GM10847 (cell line): ENCODE data around the gene ZSCAN23.

Experiments
- POLR2A ChIP-seq: IDR thresholded peaks from 2 replicates; pipeline ENCODE4 v1.6.1; 2011; ENCODE audit not compliant: insufficient read length; ENCODE audit errors: extremely low read depth

ZSCAN23 gene

DNA sequence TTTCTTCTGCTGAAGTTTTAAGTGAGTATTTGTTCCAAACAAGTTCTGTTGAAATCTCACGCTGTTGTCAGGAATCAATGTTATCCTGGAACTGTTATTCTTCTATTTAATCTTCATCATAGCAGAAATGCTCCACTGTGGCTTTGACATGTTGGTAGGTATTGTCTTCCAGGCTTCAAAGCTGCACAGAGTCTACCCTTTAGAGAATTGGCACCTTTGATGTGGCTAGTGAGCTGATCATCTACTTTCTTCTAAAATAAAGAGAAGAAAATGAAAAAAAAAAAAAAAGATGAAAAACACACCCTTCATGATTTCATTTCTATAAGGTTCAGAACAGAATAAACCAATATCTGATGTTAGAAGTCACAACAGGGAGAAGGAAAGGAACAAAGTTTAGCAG lies 5.8 kb upstream of the ZSCAN23 start:
- no peak for TF ChIP-seq POLR2A

DNA sequence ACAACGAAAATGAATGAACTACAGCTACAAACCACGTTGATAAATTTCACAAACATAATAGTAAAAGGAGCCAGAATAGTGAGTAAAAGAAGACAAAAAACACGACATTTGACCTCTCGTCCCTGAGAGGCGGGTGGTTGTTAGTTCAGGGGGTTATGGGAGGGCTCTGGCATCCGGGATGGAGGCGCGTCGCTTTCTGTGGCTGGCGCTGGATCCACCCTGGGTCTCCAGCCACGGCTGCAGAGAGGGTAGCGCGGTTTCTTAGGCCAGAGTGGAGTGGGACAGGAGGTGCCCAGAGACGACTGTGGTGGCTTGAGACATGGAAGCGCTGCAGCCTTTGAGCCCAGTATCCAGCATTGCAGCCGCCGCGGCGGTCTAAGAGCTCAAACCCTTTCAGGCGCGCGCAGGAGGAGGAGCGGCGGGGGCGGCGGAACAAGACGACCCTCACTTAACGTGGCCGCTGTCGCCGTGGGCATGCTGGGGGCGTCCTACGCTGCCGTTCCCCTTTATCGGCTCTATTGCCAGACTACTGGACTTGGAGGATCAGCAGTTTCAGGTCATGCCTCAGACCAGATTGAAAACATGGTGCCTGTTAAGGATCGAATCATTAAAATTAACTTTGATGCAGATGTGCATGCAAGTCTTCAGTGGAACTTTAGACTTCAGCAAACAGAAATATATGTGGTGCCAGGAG lies 3.7 kb upstream of the ZSCAN23 start:
- TF ChIP-seq POLR2A = no peak

DNA sequence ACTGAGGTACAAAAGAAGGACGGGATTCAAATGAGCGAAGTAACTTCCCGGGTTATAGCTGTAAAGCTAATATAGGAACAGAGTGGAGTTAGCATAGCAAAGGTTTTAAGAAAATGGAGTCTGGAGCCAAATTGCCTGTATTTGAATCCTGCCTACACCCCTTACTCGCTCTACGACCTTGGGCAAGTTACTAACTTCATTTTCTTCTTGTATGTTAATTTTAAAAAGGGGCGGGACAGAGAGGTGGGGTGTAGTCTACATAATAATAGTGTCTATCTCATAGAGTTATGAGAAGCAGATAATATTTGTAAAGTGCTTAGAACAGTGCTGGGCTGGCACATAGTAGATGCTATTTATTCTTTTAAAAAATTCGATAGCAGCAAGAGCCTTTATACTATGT lies 705 bp downstream of the ZSCAN23 start:
- TF ChIP-seq POLR2A = no peak

DNA sequence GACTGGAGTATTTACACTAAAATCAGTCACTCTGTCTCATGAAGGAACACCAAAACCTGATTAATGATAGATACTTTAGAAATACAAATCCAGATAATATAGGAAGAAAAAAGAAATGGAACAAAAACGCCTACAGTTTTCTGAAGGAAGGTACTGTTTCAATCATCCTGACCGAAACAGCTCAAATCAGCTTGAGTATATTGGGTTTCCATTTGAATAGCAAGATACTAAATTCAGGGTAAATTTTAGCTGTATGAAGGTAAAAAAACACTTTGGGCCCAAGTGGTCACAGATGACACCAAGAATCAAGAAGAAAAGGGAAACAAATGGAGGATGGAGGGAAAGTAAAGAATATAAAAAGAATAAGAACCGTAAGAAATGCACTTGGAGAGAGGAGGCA lies 6.9 kb downstream of the ZSCAN23 start:
- no peak for TF ChIP-seq POLR2A

DNA sequence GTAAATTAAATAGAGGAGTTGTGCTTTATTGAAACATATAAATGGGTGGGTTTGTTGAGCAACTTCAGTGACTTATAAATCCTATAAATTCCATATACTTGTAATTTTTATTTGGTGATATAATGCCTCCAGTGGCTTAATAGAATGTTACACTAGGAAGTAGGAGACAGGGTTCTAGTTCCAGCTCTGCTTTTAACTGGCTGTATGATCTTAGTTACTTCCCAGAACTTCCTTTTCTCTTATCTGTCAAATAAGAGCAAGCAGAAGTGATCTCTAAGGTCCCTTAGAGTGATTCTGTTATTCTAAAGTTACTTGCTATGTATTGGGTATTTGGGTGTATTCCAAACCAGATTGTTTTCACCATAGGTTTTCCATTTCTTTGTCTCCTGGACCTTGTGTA lies 10.2 kb downstream of the ZSCAN23 start:
- no peak for TF ChIP-seq POLR2A

DNA sequence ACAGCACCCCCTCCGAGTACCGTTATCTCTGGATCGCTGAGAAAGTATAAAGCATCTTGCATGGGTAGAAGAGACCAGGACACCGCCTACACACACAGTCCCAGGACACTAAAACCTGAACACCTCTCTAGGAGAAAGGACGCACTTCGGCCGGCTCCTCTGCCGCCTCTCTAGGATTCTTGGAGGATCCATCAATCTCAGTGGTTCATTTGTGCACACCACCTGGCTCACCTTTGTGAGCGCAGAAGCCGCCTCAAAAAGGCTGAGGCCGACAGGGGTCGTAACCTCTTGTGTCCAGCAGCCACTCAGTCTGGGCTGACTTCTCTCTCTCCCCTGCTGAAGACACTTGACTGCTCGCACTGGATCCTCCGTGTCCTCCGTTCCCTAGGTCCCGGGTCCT lies 13.5 kb downstream of the ZSCAN23 start:
- TF ChIP-seq POLR2A = no peak

DNA sequence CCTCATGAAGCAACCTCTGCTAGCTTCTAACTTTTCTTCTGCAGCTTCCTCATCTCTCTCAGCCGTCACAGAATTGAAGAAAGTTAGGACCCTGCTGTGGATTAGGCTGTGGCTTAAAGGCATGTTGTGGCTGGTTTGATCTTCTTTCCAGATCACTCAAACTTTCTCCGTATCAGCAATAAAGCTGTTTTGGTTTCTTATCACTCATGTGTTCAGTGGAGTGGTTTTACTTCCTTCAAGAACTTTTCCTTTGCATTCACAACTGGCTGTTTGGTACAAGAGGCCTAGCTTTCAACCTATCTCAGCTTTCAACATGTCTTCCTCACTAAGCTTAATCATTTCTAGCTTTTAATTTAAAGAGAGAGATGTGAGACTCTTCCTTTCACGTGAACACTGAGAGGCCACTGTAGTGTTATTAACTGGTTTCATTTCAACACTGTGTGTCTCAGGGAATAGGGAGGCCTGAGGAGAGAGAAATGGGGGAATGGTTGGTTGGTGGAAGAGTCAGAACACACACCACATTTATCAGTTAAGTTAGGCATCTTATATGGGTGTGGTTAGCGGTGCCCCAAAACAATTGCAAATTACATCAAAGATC lies 17.2 kb downstream of the ZSCAN23 start:
- TF ChIP-seq POLR2A = no peak

DNA sequence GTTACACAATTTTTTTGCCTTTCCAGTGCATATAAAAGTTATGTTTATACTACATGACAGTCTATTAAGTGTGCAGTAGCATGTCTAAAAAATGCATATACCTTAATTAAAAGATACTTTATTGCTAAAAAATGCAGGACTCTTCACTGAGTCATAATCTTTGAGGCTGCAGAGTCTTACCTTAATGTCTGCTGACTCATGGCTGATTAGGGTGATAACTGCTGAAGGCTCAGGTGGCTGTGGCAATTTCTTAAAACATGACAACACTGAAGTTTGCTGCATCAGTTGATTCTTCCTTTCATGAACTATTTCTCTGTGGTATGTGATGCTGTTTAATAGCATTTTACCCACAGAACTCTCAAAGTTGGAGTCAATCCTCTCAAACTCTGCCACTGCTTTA lies 19.1 kb downstream of the ZSCAN23 start:
- TF ChIP-seq POLR2A = no peak

DNA sequence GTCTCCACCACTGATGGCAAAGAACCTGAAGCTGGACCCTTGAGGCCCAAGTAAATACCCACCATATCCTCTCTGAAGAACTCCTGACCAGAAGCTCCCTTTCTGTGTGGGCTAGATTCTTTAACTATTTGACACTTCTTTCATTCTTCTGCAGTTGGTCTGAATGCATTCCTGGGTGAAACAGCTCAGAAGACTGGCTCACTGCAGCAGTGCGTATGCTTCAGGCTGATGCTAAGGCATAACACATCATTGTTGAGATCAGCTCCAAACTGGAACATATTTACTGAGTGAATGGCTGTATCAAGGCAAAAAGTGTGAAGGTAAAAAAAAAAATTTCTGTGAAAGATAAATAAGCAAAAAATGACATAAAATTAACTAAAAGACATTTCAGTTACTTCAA lies 19.7 kb downstream of the ZSCAN23 start:
- TF ChIP-seq POLR2A = no peak

DNA sequence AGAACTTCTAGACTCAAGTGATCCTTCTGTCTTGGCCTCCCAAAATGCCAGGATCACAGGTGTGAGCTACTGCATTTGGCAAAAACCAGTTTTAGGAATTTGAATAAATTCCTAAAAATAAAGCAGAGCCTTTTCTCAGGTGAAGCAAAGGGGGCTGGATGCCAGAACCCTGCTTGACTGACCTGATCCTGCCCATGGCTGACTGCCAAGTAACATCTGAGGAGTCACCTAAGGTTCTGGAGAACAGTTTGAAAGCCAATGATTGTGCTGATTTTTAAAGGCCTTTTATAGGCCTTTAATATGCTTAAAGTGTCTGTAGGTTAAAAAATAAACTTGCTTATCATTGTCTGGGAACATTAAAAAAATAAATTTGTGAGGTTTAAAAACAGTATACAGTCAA lies 29.6 kb downstream of the ZSCAN23 start:
- TF ChIP-seq POLR2A = no peak

DNA sequence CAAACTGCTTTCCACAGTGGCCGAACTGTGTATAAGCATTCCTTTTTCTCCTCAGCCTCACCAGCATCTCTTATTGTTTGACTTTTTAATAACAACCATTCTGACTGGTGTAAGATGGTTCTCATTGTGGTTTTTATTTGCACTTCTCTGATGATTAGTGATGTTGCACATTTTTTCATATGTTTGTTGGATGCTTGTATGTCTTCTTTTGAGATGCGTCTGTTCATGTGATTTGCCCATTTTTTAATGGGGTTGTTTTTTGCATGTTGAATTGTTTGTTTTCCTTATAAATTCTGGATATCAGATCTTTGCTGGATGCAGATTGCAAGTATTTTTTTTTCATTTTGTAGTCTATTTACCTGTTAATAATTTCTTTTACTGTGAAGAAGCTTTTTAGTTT lies 32.5 kb downstream of the ZSCAN23 start:
- no peak for TF ChIP-seq POLR2A

DNA sequence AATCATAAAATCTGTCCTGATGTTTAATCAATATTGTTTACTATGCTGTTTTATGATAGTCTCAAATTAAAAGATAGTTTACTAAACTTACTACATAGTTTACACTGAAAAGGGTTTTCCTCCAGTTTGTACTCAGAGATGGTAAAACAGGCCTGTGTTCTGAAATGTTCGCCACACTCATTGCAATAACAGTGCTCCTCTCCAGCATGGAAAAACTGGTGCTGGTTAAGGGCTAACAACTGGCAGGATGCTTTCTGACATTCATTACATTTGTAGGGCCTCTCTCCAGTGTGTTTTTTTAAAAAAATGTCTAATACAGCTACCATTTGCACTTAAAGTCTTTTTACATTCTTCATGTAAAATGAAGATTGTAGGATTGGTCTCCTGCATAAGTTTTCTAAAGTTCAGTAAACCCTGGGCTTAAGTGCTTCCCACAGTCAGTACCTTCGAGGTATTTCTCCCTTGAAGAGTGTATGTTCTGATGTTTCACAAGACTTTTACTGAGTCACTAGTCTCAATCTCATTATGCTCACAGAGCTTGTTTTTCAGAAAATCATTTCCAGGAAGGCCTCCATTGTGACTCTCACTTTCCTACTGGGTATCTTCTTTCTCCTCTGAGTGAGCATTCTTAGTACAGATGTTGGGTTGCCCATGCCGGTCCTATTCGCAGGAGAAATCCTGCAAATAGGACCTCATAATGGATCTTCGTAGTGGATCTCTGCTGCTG lies 35.1 kb downstream of the ZSCAN23 start:
- no peak for TF ChIP-seq POLR2A

DNA sequence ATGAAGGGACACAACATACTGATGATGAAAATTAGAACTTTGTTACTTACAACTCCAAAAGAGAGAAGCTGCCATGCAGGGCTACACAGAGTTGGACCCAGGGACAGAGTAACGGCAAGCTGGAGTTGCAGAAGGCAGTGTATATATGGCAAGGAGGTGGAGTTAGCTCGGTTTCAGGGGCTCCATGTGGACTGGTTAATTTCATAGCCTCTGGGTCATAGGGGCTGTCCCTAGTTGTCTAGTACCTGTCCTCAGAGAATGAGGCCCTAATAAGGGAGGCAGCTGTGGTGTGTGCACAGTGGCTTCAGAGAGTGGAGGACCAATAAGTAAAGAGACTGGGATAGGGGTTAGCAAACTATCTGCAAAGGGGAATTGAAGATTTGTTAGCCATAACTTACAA lies 35.9 kb downstream of the ZSCAN23 start:
- no peak for TF ChIP-seq POLR2A

DNA sequence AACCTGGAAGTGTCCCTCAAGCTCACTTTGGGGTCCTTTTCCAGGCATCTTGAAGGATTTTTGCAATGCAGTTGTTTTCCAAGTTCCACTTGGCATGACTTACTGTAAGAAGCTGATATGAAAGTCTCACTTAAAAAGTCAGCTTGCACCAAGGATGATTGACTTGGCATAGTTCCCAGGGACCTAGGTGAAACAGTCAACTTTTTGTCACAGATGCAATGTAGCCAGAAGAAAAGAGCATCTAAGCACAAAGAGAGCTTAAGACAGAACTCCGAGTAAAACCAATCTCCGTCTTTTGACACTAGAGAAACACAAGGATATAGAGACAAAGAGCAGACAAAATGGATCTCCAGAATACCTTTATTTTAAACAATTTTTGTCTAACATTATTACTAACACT lies 41.1 kb downstream of the ZSCAN23 start:
- TF ChIP-seq POLR2A = no peak

DNA sequence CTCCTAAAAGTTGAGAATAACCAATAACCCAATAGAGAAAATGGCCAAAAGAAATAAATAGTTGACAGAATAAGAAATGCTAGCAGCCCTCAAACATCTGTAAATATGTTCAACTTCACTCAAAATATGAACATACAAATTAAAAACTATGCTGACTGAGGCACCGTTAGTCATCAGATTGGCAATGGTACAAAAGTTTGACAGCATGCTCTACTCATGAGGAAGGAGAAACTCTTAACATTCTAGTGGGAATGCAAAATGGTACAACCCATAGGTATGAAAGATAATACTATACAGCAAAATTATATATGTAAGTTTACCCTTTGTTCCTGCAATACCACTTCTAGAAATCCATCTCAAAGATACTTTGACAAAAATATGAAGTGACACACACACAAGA lies 42.1 kb downstream of the ZSCAN23 start:
- no peak for TF ChIP-seq POLR2A

DNA sequence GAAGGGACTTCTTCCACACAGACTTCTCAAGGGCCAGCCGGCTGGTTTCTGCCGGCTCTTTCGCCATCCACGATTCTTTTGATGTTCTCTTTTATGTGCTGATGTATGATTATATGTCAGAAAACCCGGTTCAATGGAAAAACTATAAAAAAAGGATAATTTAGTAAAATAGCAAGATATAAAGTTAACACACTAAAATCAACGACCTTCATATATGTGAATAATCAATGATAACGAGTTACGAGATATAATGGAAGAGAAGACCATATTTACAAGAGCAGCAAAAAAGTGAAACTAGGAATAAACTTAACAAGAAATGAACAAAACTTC lies 43.2 kb downstream of the ZSCAN23 start:
- TF ChIP-seq POLR2A = no peak

DNA sequence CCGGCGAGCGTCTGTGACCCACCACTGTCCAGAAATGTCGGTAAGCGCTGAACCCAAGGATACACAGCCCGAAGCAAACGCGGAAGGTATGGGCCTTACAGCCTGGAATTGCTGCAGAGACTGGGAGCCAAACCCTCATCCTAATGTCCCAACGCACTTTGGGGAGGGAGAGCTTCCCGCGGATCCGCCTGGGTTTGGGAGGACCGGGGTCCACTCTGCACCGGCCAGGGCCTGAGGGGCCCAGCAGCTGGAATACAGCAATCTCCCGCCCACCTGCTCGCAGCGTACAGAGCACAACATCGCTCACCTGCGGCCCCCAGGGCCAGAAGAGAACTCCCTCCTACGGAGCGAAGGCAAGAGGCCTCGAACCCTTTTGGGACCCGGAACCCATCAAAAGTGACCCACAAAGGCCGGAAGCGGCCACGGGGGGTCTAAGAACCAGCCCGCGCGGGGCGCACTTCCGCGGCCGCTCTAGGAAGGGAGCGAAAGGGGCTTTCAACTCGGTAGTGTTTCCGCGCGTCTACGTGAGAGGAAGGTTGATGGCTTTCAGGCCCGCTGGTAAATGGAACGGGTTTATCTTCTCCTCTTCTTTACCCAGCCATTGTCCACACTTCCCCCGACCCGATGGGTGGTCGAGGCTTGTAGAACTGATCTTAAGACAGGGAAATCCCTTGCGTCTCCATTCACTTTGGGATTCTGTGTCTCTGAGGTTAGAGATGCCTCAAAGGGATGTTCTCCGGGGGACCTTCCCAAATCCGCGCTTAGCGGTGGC lies 43.8 kb downstream of the ZSCAN23 start, which contains the start of gene ZSCAN12:
ZSCAN12 (minus strand) TSS at position 398 of the 772 bp plus-strand sequence. CDS start 1,342 bp downstream, outside the sequence.
- TF ChIP-seq POLR2A = peak; percentile 70
